ENCODE results near the gene TAF7L.
"Not testable (repeated sequence)": the region's sequence is repeated elsewhere in the genome, so short reads cannot be mapped to it uniquely, and the experiment has no call there.

The TAF7L gene

GRCh38 chrX:101290957-101291603 lies at the start of gene TAF7L:
Gene TAF7L (minus strand): TSS chrX:101291334. CDS start chrX:101287543, 3,791 bp downstream.
- no peaks in the 10 kb centered on the region for H3K36me3 ChIP-seq (replicated peaks)
- no peak for TF ChIP-seq CTCF (IDR thresholded peaks at IDR 0.05; ENCODE audit: low read depth, low read length, missing control alignments)
- H3K4me3 ChIP-seq (ENCODE audit: low read depth, low read length): peak within 1 kb of the TSS; percentile 36
- in situ Hi-C loops (cut with HindIII; ENCODE audit: low pct_ligation_motif_present, low sequenced_read_pairs): no loop called here
- no peak within 1 kb of the TSS for H3K27ac ChIP-seq
- DNase-seq: no peak
- H3K27me3 ChIP-seq (replicated peaks): no peaks in the 10 kb centered on the region

- no peak overlapping the region for H3K4me3 ChIP-seq (ENCODE audit: low read depth, low read length)
- H3K36me3 ChIP-seq (replicated peaks): no peaks in the 10 kb centered on the region
- in situ Hi-C loops (cut with HindIII; ENCODE audit: low pct_ligation_motif_present, low sequenced_read_pairs): no loop called here
- DNase-seq: no peak
- no peaks in the 10 kb centered on the region for H3K27me3 ChIP-seq (replicated peaks)
- H3K27ac ChIP-seq: no peak overlapping the region
- TF ChIP-seq CTCF (IDR thresholded peaks at IDR 0.05; ENCODE audit: low read depth, low read length, missing control alignments): no peak
Measured at GRCh38 chrX:101337776-101338271, 46.7 kb upstream of the TAF7L start.

- H3K27me3 ChIP-seq (replicated peaks); H3K4me3 ChIP-seq (ENCODE audit: low read depth, low read length); DNase-seq; H3K36me3 ChIP-seq (replicated peaks); in situ Hi-C loops (cut with HindIII; ENCODE audit: low pct_ligation_motif_present, low sequenced_read_pairs); H3K27ac ChIP-seq: not testable (repeated sequence)
Measured at GRCh38 chrX:101334310-101334709, 43.2 kb upstream of the TAF7L start.

GRCh38 chrX:101326600-101326999 lies 35.5 kb upstream of the TAF7L start:
- H3K27ac ChIP-seq; in situ Hi-C loops (cut with HindIII; ENCODE audit: low pct_ligation_motif_present, low sequenced_read_pairs); H3K4me3 ChIP-seq (ENCODE audit: low read depth, low read length); H3K36me3 ChIP-seq (replicated peaks); DNase-seq; H3K27me3 ChIP-seq (replicated peaks): not testable (repeated sequence)

- Histone ChIP-seq H3K36me3 (replicated peaks) (no peaks in the 10 kb centered on the region), H3K4me3 (ENCODE audit: low read depth, low read length) (no peak overlapping the region), H3K27me3 (replicated peaks) (no peaks in the 10 kb centered on the region), H3K27ac (no peak overlapping the region)
- in situ Hi-C loops (cut with HindIII; ENCODE audit: low pct_ligation_motif_present, low sequenced_read_pairs): no loop called here
- no peak for DNase-seq
- TF ChIP-seq CTCF (IDR thresholded peaks at IDR 0.05; ENCODE audit: low read depth, low read length, missing control alignments): no peak
Measured at GRCh38 chrX:101303790-101304189, 12.7 kb upstream of the TAF7L start.

GRCh38 chrX:101295603-101296002 lies 4.5 kb upstream of the TAF7L start:
- H3K27me3 ChIP-seq (replicated peaks); DNase-seq; H3K36me3 ChIP-seq (replicated peaks); in situ Hi-C loops (cut with HindIII; ENCODE audit: low pct_ligation_motif_present, low sequenced_read_pairs); H3K4me3 ChIP-seq (ENCODE audit: low read depth, low read length); H3K27ac ChIP-seq: not testable (repeated sequence)

GRCh38 chrX:101287402-101287801 lies 3.7 kb downstream of the TAF7L start:
- H3K27me3 ChIP-seq (replicated peaks): no peaks in the 10 kb centered on the region
- H3K36me3 ChIP-seq (replicated peaks): no peaks in the 10 kb centered on the region
- H3K4me3 ChIP-seq (ENCODE audit: low read depth, low read length): no peak overlapping the region
- no peak overlapping the region for H3K27ac ChIP-seq
- DNase-seq: peak; percentile 59
- peak; percentile 47 for TF ChIP-seq CTCF (IDR thresholded peaks at IDR 0.05; ENCODE audit: low read depth, low read length, missing control alignments)
- in situ Hi-C loops (cut with HindIII; ENCODE audit: low pct_ligation_motif_present, low sequenced_read_pairs): no loop called here

All from brain microvascular endothelial cell (primary cell).